Transverse colon (tissue), 4 donors: Measurements from ENCODE around the gene NBPF8. TPM values are rescaled to one million over a fixed set of nuclear protein-coding genes. Genes with fewer than 3 reads are reported as not detected.
"Not testable (repeated sequence)": the region's sequence is repeated elsewhere in the genome, so short reads cannot be mapped to it uniquely, and the experiment has no call there.

ENCODE experiments used
- DNase-seq: peaks from one replicate; pipeline ENCODE4 v3.0.0-alpha.2; 2019
- H3K27ac ChIP-seq, 4 donors: fragments of 200-600 bp; sonication (generic); 2 replicates each; pipeline ENCODE4 v1.5.1; 2016 to 2018; ENCODE audit warnings: inconsistent platforms in 4 of 4
- H3K27me3 ChIP-seq: fragments of 200-600 bp; sonication (generic); 2 replicates; pipeline ENCODE4 v1.5.1; 2017; ENCODE audit warnings: inconsistent platforms
- H3K36me3 ChIP-seq, 4 donors: fragments of 200-600 bp; sonication (generic); 2 replicates each; pipeline ENCODE4 v1.5.1; 2017 to 2019; ENCODE audit warnings: inconsistent platforms in 4 of 4
- H3K4me1 ChIP-seq, 4 donors: fragments of 200-600 bp; sonication (generic); 2 replicates each; pipeline ENCODE4 v1.5.1; 2017 to 2020; ENCODE audit warnings: inconsistent platforms in 4 of 4
- H3K4me3 ChIP-seq, 4 donors: fragments of 200-600 bp; sonication (generic); 1 replicate in 1 of 4; 2 replicates in 3 of 4; pipeline versions ENCODE4 v1.5.1 to v1.6.1; 2017 to 2019; ENCODE audit warnings: inconsistent platforms in 4 of 4
- H3K9me3 ChIP-seq, 2 donors: fragments of 200-600 bp; sonication (generic); 2 replicates each; pipeline ENCODE4 v1.5.1; 2017 to 2019; ENCODE audit warnings: inconsistent platforms in 2 of 2
- WGBS, 2 donors: methylation state at CpG; one replicate each; pipeline ENCODE4 v1.1.5; 2018; ENCODE audit warnings: low coverage in 1 of 2; 5-methylcytosine and 5-hydroxymethylcytosine counted together
- in situ Hi-C, 4 donors: fragments of 200-750 bp; cut with MboI; loops; one replicate each; pipeline versions ENCODE4 v1.15.0 to v1.15.1; 2017; ENCODE audit warnings: low sequenced_read_pairs in 3 of 4, low pct_ligation_motif_present in 1 of 4, low pct_unique_long_range_greater_than_20kb in 1 of 4
- intact Hi-C: fragments of 100-400 bp; cut with DNase I; formaldehyde crosslinking; loops from one replicate; pipeline ENCODE4 v1.15.1; 2023; ENCODE audit warnings: low total_unique reads
- total RNA-seq, 4 donors: library from RNA; depleted of rRNA; stranded (reverse); fragments of >200 nt; gene quantifications; one replicate each; pipeline ENCODE4 v1.1.0, GENCODE V29; 2016
- TF ChIP-seq, protein P1 (sequence below), 5 experiments: fragments of 200-600 bp in 3 of 5; fragments of 450-650 bp in 2 of 5; sonication (generic) in 3 of 5; IDR thresholded peaks; 1 replicate in 2 of 5; 2 replicates in 3 of 5; pipeline ENCODE4 v1.5.1; 2016 to 2017; ENCODE audit warnings: antibody characterized with exemption in 5 of 5, inconsistent platforms in 3 of 5, mild to moderate bottlenecking in 2 of 5, moderate library complexity in 1 of 5

Gene NBPF8, protein sequence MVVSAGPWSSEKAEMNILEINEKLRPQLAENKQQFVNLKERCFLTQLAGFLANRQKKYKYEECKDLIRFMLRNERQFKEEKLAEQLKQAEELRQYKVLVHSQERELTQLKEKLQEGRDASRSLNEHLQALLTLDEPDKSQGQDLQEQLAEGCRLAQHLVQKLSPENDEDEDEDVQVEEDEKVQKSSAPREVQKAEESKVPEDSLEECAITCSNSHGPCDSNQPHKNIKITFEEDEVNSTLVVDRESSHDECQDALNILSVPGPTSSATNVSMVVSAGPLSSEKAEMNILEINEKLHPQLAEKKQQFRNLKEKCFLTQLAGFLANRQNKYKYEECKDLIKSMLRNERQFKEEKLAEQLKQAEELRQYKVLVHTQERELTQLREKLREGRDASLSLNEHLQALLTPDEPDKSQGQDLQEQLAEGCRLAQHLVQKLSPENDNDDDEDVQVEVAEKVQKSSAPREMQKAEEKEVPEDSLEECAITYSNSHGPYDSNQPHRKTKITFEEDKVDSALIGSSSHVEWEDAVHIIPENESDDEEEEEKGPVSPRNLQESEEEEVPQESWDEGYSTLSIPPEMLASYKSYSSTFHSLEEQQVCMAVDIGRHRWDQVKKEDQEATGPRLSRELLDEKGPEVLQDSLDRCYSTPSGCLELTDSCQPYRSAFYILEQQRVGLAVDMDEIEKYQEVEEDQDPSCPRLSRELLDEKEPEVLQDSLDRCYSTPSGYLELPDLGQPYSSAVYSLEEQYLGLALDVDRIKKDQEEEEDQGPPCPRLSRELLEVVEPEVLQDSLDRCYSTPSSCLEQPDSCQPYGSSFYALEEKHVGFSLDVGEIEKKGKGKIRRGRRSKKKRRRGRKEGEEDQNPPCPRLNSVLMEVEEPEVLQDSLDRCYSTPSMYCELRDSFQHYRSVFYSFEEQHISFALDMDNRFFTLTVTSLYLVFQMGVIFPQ
- 10 to 100 TPM in 2 of 4 donors, 1 to 10 TPM in 2; 3.5 to 28.1 (median 14.6) TPM for total RNA-seq

DNA sequence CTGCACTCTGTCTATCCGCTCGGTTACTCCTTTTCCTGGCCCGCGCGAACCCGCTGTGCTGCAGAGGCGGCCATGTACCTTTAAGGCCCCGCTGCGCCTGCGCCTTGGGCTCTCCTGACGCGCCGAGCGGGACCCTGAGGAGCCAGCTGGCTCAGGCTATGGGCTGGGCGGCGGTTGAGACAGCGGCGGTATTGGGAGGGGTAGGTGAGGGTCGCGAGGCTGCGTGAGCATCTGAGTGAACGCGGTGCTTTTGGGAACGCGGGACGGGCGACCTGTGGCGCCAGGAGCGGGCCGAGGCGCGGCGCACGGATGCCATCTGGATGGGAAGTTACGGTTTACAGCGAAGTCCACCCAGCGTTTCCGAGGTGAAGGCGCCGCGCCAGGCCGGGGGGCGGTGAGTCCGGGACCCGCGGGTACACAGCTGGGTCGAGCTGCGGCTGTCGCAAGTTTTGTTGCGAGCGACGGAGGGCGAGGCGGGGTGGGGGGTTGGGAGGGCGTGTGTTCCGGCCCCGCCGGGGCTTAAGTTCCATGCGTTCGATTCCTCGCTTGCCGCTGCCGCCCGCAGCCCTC lies at the start of gene NBPF8:
Gene NBPF8, plus strand, starts transcription at position 125 of the 570 bp plus-strand sequence. CDS start 21,488 bp downstream, outside the sequence.
- H3K36me3 ChIP-seq, H3K4me1 ChIP-seq, H3K9me3 ChIP-seq, intact Hi-C loops, in situ Hi-C loops, H3K27me3 ChIP-seq: not testable (repeated sequence)
- Histone ChIP-seq H3K4me3 (peak within 1 kb of the TSS; percentile 35 to 67 (median 55)), H3K27ac (peak within 1 kb of the TSS; percentile 75 to 78 (median 76))
- DNase-seq = peak; percentile 76
- WGBS, 2 donors = no CpG with 5 or more reads among the region's 64 CpGs

DNA sequence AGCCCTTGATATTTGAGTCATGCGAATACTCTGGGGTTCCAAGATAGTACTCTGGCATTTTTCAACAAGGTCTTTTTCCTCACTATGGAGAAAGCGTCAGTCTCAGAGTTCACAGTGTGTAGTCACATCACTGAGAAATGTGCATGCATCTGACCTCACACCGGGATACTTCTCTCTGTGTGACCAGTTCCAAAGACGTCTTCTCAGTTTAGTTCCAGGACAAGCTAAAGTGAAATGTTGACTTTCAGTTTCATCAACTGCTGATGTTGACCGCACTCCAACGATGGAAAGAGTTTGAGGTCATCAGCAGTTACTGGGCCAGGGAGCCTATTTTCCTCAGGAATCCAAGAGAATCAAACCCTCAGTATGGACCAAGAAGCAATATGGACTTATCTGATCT lies 47.1 kb upstream of the NBPF8 start:
- intact Hi-C loops, H3K27ac ChIP-seq, H3K27me3 ChIP-seq, in situ Hi-C loops, DNase-seq, H3K9me3 ChIP-seq, H3K4me1 ChIP-seq, H3K36me3 ChIP-seq, H3K4me3 ChIP-seq: not testable (repeated sequence)
- WGBS, 2 donors = 90% methylated on average over 6 of the region's 6 CpGs; no CpG with 5 or more reads in 1 of the 2 donors

GRCh38 chr1:120386651-120387050 lies 28.2 kb upstream of the NBPF8 start:
- in situ Hi-C loops = not testable (repeated sequence)

GRCh38 chr1:120388597-120389126 lies 26.2 kb upstream of the NBPF8 start:
- DNase-seq = peak; percentile 17
- H3K4me3 ChIP-seq, H3K9me3 ChIP-seq, in situ Hi-C loops, H3K4me1 ChIP-seq, H3K27me3 ChIP-seq, intact Hi-C loops, H3K36me3 ChIP-seq, H3K27ac ChIP-seq: not testable (repeated sequence)
- TF ChIP-seq, protein P1, sequence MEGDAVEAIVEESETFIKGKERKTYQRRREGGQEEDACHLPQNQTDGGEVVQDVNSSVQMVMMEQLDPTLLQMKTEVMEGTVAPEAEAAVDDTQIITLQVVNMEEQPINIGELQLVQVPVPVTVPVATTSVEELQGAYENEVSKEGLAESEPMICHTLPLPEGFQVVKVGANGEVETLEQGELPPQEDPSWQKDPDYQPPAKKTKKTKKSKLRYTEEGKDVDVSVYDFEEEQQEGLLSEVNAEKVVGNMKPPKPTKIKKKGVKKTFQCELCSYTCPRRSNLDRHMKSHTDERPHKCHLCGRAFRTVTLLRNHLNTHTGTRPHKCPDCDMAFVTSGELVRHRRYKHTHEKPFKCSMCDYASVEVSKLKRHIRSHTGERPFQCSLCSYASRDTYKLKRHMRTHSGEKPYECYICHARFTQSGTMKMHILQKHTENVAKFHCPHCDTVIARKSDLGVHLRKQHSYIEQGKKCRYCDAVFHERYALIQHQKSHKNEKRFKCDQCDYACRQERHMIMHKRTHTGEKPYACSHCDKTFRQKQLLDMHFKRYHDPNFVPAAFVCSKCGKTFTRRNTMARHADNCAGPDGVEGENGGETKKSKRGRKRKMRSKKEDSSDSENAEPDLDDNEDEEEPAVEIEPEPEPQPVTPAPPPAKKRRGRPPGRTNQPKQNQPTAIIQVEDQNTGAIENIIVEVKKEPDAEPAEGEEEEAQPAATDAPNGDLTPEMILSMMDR (IDR thresholded peaks at IDR 0.05) = peak in 2 of 5 experiments; percentile 16 to 27
- 13% methylated on average over 12 of the region's 29 CpGs; no CpG with 5 or more reads in 1 of the 2 donors for WGBS, 2 donors

More at GRCh38 chr1:120386651-120387050, 28.2 kb upstream of the NBPF8 start:
- DNase-seq, H3K4me1 ChIP-seq, H3K9me3 ChIP-seq, H3K27me3 ChIP-seq, intact Hi-C loops, H3K4me3 ChIP-seq, H3K36me3 ChIP-seq, H3K27ac ChIP-seq: not testable (repeated sequence)
- WGBS, 2 donors = 86 to 95% methylated on average over 2 to 5 of the region's 5 CpGs

GRCh38 chr1:120391365-120391764 lies 23.5 kb upstream of the NBPF8 start:
- WGBS, 2 donors = 72 to 100% methylated on average over 1 to 4 of the region's 4 CpGs
- H3K27ac ChIP-seq, intact Hi-C loops, H3K4me1 ChIP-seq, H3K9me3 ChIP-seq, DNase-seq, in situ Hi-C loops, H3K36me3 ChIP-seq, H3K4me3 ChIP-seq, H3K27me3 ChIP-seq: not testable (repeated sequence)
